SK-N-SH treated with all-trans-retinoic acid at 6 μM for 48 hours (cell line): ENCODE data around the gene FTO.

Experiments
- ARNTL ChIP-seq: fragments of 450-650 bp; formaldehyde crosslinking; IDR thresholded peaks from 2 replicates; pipeline ENCODE4 v1.5.0; 2020; ENCODE audit warnings: low read depth, mild to moderate bottlenecking, moderate library complexity, borderline replicate concordance
- PATZ1 ChIP-seq: fragments of 250-450 bp; sonication (Bioruptor Pico); IDR thresholded peaks from 2 replicates; pipeline ENCODE4 v1.8.0; 2020; ENCODE audit warnings: mild to moderate bottlenecking, moderate library complexity, borderline replicate concordance
- TOX ChIP-seq: fragments of 250-450 bp; sonication (Bioruptor Pico); IDR thresholded peaks from 2 replicates; pipeline ENCODE4 v1.8.0; 2021; ENCODE audit warnings: mild to moderate bottlenecking, moderate library complexity, borderline replicate concordance
- ZC3H10 ChIP-seq: fragments of 250-450 bp; sonication (Bioruptor Pico); IDR thresholded peaks from 2 replicates; pipeline ENCODE4 v1.5.1; 2021; ENCODE audit warnings: mild to moderate bottlenecking, moderate library complexity

- TF ChIP-seq PATZ1 (CRISPR knock-in tag), result no peak
- no peak for TF ChIP-seq ARNTL (CRISPR knock-in tag)
- no peak for TF ChIP-seq TOX
- TF ChIP-seq ZC3H10, result no peak
Observed at GRCh38 chr16:54180421-54181359, 476.7 kb downstream of the FTO start.
